ENCODE measurements around the gene HP1BP3. TPM values are rescaled to one million over a fixed set of nuclear protein-coding genes. Genes with fewer than 3 reads are reported as not detected.
A peak's percentile ranks its signal among the peaks of the same experiment; 100 is the strongest.
"Not testable (repeated sequence)": the region's sequence is repeated elsewhere in the genome, so short reads cannot be mapped to it uniquely, and the experiment has no call there.

Gene HP1BP3
- total and polyA plus RNA-seq, 4 experiments from 2014 or later = 202 to 366 (median 280) TPM

DNA sequence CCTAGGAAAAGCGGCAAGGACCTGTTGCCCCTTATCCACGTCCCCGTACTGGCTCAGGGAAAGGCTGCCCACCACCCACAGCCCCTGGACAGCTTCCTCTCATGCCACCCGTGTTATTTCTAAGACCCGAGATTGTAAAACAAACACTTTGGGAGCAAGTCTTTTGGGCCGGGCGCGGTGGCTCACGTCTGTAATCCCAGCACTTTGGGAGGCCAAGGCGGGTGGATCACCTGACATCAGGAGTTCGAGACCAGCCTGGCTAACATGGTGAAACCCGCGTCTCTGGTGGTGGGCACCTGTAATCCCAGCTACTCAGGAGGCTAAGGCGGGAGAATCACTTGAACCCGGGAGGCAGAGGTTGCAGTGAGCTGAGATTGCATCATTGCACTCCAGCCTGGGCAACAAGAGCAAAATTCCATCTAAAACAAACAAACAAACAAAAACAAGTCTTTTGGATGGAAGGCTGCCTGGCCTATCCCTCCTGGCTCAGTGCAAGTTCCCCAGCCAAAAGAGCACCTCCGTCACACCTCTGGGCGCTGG is 68.7 kb downstream of the HP1BP3 start:
- ChIA-PET CTCF (ENCODE audit: partially characterized antibody) (interaction anchor here (1.0 to 2.2 kb wide), 2 partner anchors 9 to 57 kb away, joined by 3 to 8 read pairs; partner anchors contain the start of gene DDOST), POLR2A (ENCODE audit: partially characterized antibody) (interaction anchor here (0.9 to 2.2 kb wide), 4 partner anchors 12 to 69 kb away, joined by 4 to 9 read pairs (median 6); partner anchors contain the start of genes HP1BP3 and SH2D5)
- not testable (repeated sequence) for H3K4me3 ChIP-seq (ENCODE audit: low read length in 2 of 2); H3K4me1 Mint-ChIP-seq; H3K9me3 ChIP-seq (ENCODE audit: control insufficient read depth in 1 of 2, low read length in 2 of 2); H3K36me3 Mint-ChIP-seq; H3K36me3 ChIP-seq (ENCODE audit: insufficient read depth, low read length); H3K9me3 Mint-ChIP-seq; DNase-seq; H3K4me1 ChIP-seq (ENCODE audit: insufficient read depth, low read length); H3K27ac ChIP-seq (ENCODE audit: low read depth, low read length); H3K27me3 ChIP-seq (ENCODE audit: insufficient read depth, low read length)
- Mint-ChIP-seq H3K27me3 (peaks cover 9 to 13% of the 10 kb centered on the region in 2 donors), H3K4me3 (peak overlapping the region; percentile 42 to 85 (median 68)), H3K27ac (peak overlapping the region in 6 of 7 donors; percentile 43 to 87 (median 69))
- intact Hi-C loops (cut with micrococcal nuclease) = loop anchor here (2.0 kb wide), 1 partner anchor 14 kb away; the partner anchor contains the start of gene SH2D5

DNA sequence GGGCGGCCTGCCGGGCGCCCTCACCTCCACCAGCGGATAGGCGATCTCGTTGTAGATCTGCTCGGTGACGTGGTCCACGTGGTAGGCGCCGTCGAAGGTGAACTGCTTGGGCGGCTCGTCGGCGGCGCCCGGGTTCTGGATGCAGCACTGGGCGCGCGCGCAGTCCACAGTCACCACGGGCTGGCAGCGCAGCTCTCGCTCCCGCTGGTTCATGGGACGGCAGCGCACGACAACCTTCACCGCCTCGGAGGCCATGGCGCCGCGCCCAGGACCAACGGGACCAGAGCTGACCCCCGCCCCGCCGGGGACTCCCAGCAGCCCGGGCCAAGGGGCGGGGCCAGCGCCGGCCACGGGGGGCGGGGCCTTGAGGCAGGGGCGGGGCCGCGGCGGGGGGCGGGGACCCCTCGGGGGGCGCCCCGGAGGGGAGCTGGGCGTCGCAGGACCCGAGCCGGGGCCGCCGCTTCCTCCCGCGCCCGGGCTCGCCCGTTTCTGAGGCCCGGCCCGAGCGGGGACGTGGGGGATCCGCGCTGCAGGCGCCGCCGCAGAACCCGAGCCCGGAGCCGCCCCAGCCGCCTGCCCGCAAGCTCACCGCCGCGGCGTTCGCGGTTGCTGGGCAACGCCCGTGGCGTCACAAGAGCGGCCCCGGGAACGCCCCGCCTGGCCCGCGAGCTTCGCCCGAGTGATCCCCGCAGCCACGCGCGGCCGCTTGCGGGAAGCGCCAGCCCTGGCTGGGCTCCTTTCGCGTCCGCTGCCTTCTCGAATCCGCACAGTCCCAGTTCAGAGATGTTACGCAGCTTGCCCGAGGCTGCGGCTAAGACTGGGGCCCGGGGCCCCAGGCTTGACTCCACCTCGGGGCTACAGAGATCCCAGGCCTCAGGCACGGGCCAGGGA is 69.4 kb downstream of the HP1BP3 start, which contains the start of gene KIF17:
KIF17 (minus strand) TSS at position 556 of the 891 bp plus-strand sequence; CDS start at position 255, 301 bp downstream.
- H3K9me3 Mint-ChIP-seq = no peaks in the 10 kb centered on the region
- Histone ChIP-seq H3K27ac (ENCODE audit: low read depth, low read length) (no peak within 1 kb of the TSS), H3K36me3 (ENCODE audit: insufficient read depth, low read length) (no peaks in the 10 kb centered on the region), H3K4me3 (ENCODE audit: low read length in 2 of 2) (peak within 1 kb of the TSS in 1 of 2 donors; percentile 18), H3K4me1 (ENCODE audit: insufficient read depth, low read length) (no peaks in the 10 kb centered on the region), H3K27me3 (ENCODE audit: insufficient read depth, low read length) (peaks cover 7% of the 10 kb centered on the region), H3K9me3 (ENCODE audit: control insufficient read depth in 1 of 2, low read length in 2 of 2) (no peaks in the 10 kb centered on the region)
- peaks cover 0 to 10% (median 6%) of the 10 kb centered on the region in 4 donors for H3K4me1 Mint-ChIP-seq
- peak; percentile 58 to 75 (median 68) for DNase-seq
- intact Hi-C loops (cut with micrococcal nuclease) = loop anchor here (2.0 kb wide), 1 partner anchor 15 kb away; the partner anchor contains the start of gene SH2D5
- H3K27ac Mint-ChIP-seq = peak within 1 kb of the TSS; percentile 43 to 87 (median 66)
- peaks cover 9 to 15% of the 10 kb centered on the region in 2 donors for H3K27me3 Mint-ChIP-seq
- H3K4me3 Mint-ChIP-seq = peak within 1 kb of the TSS; percentile 60 to 85 (median 70)
- CTCF ChIA-PET (ENCODE audit: partially characterized antibody) = interaction anchor here (1.0 to 2.2 kb wide), 2 partner anchors 10 to 56 kb away, joined by 3 to 8 read pairs; partner anchors contain the start of gene DDOST
- no peaks in the 10 kb centered on the region for H3K36me3 Mint-ChIP-seq
- POLR2A ChIA-PET (ENCODE audit: partially characterized antibody) = interaction anchor here (0.9 to 2.2 kb wide), 5 partner anchors 13 to 461 kb away, joined by 3 to 9 read pairs (median 6); partner anchors contain the start of genes HP1BP3 and SH2D5

DNA sequence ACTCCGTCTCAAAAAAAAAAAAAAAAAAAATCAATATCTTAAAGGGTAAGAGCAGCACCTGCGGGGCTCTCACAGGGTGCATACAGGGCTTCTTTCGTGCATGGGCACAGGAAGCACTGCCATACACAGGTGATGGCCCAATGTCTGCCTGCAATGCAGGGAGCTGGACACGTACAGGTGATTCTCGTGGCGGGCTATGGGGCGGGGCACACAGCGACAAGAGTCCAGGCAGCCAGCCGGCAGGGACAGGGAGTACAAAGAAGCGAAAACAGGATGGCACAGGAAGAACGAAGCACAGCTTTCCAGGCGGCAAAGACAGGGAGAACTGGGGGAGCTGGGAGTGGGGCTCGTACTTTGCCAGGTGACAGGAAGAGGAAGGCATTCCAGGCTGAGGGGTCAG is 70.9 kb downstream of the HP1BP3 start:
- no peaks in the 10 kb centered on the region for H3K36me3 ChIP-seq (ENCODE audit: insufficient read depth, low read length)
- no peak overlapping the region for H3K4me3 ChIP-seq (ENCODE audit: low read length in 2 of 2)
- H3K27ac Mint-ChIP-seq = peak overlapping the region in 3 of 7 donors; percentile 38 to 79 (median 54)
- intact Hi-C loops (cut with micrococcal nuclease) = no loop called here
- H3K4me3 Mint-ChIP-seq = peak overlapping the region in 6 of 8 donors; percentile 40 to 76 (median 63)
- no peaks in the 10 kb centered on the region for H3K9me3 Mint-ChIP-seq
- H3K27me3 ChIP-seq (ENCODE audit: insufficient read depth, low read length) = peaks cover 7% of the 10 kb centered on the region
- peaks cover 0 to 10% (median 6%) of the 10 kb centered on the region in 4 donors for H3K4me1 Mint-ChIP-seq
- no peaks in the 10 kb centered on the region for H3K4me1 ChIP-seq (ENCODE audit: insufficient read depth, low read length)
- no peaks in the 10 kb centered on the region for H3K9me3 ChIP-seq (ENCODE audit: control insufficient read depth in 1 of 2, low read length in 2 of 2)
- peaks cover 9 to 15% of the 10 kb centered on the region in 2 donors for H3K27me3 Mint-ChIP-seq
- CTCF ChIA-PET (ENCODE audit: partially characterized antibody) = no interaction called here
- H3K36me3 Mint-ChIP-seq = no peaks in the 10 kb centered on the region
- no peak overlapping the region for H3K27ac ChIP-seq (ENCODE audit: low read depth, low read length)
- DNase-seq = no peak
- POLR2A ChIA-PET (ENCODE audit: partially characterized antibody) = no interaction called here

DNA sequence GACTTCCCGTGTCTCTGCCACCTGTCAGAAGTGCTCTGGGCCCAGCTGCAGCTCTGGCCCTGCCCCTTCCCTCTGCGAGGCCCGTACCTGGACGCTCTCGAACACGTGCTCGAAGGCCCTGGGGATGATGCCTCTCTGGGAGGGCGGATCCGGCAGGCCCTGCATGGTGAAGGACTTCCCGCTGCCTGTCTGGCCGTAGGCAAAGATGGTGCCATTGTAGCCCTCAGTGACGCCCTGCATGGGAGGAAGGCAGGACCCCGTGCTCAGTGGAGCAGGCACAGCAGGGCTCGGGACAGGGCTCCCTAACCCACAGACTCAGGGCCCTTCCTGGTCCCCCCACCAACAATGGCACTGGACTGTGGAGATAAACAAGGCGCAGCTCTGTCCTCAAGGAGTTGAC is 71.7 kb downstream of the HP1BP3 start:
- intact Hi-C loops (cut with micrococcal nuclease) = no loop called here
- Mint-ChIP-seq H3K4me3 (no peak overlapping the region), H3K27ac (peak overlapping the region in 1 of 7 donors; percentile 79), H3K4me1 (peaks cover 0 to 10% (median 6%) of the 10 kb centered on the region in 4 donors), H3K36me3 (no peaks in the 10 kb centered on the region), H3K9me3 (no peaks in the 10 kb centered on the region), H3K27me3 (peaks cover 9 to 15% of the 10 kb centered on the region in 2 donors)
- H3K27me3 ChIP-seq (ENCODE audit: insufficient read depth, low read length) = peaks cover 7% of the 10 kb centered on the region
- no peak overlapping the region for H3K4me3 ChIP-seq (ENCODE audit: low read length in 2 of 2)
- no peaks in the 10 kb centered on the region for H3K36me3 ChIP-seq (ENCODE audit: insufficient read depth, low read length)
- no peaks in the 10 kb centered on the region for H3K9me3 ChIP-seq (ENCODE audit: control insufficient read depth in 1 of 2, low read length in 2 of 2)
- no peaks in the 10 kb centered on the region for H3K4me1 ChIP-seq (ENCODE audit: insufficient read depth, low read length)
- no peak for DNase-seq
- POLR2A ChIA-PET (ENCODE audit: partially characterized antibody) = no interaction called here
- no peak overlapping the region for H3K27ac ChIP-seq (ENCODE audit: low read depth, low read length)
- CTCF ChIA-PET (ENCODE audit: partially characterized antibody) = interaction anchor here (1.4 kb wide), 1 partner anchor 18 kb away, joined by 5 read pairs; no protein-coding TSS in a partner anchor

DNA sequence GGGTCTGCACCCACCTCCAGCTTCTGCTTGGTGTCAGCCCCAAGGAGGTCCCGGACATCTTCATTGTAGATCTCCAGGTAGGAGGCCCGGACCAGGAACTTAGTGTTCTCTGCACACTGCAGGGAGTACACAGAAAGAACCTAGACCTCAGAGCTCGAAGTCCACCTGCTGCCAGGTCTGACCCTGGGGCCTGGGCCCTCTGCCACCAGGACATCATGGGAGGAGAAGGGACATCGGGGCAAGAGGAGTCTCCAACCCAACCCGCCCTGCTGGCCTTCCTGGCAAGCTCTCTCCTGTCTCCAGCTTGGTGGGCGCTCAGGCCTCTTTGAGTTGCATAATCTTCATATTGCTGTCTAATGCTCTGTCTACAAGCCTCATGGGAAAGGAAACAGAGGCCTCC is 73.7 kb downstream of the HP1BP3 start:
- no peak overlapping the region for H3K4me3 ChIP-seq (ENCODE audit: low read length in 2 of 2)
- no peaks in the 10 kb centered on the region for H3K36me3 Mint-ChIP-seq
- H3K27me3 ChIP-seq (ENCODE audit: insufficient read depth, low read length) = peaks cover 7% of the 10 kb centered on the region
- H3K9me3 ChIP-seq (ENCODE audit: control insufficient read depth in 1 of 2, low read length in 2 of 2) = no peaks in the 10 kb centered on the region
- no peak overlapping the region for H3K4me3 Mint-ChIP-seq
- POLR2A ChIA-PET (ENCODE audit: partially characterized antibody) = no interaction called here
- H3K27ac ChIP-seq (ENCODE audit: low read depth, low read length) = no peak overlapping the region
- H3K4me1 Mint-ChIP-seq = peaks cover 0 to 10% (median 2%) of the 10 kb centered on the region in 4 donors
- H3K36me3 ChIP-seq (ENCODE audit: insufficient read depth, low read length) = no peaks in the 10 kb centered on the region
- H3K4me1 ChIP-seq (ENCODE audit: insufficient read depth, low read length) = no peaks in the 10 kb centered on the region
- DNase-seq = no peak
- H3K27me3 Mint-ChIP-seq = peaks cover 9 to 13% of the 10 kb centered on the region in 2 donors
- no peaks in the 10 kb centered on the region for H3K9me3 Mint-ChIP-seq
- intact Hi-C loops (cut with micrococcal nuclease) = no loop called here
- no peak overlapping the region for H3K27ac Mint-ChIP-seq
- CTCF ChIA-PET (ENCODE audit: partially characterized antibody) = interaction anchor here (0.7 kb wide), 1 partner anchor 17 kb away, joined by 3 read pairs; no protein-coding TSS in a partner anchor

DNA sequence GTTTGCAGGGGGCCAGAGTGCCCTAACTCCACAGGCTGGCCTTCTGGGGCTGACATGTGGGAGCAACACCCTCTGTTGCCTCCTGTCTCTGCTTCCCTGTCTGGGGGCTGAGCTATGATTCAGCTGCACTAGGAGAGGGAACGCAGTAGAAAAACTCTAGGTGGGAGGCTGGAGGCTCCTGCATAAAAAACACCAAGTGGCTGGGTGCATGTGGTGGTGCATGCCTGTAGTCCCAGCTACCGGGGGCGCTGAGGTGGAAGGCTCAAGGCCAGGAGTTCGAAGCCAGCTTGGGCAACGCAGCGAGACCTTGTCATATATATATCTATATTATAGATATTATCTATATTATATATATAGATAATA is 74.9 kb downstream of the HP1BP3 start:
- Histone ChIP-seq H3K4me3 (ENCODE audit: low read length in 2 of 2) (no peak overlapping the region), H3K27ac (ENCODE audit: low read depth, low read length) (no peak overlapping the region), H3K9me3 (ENCODE audit: control insufficient read depth in 1 of 2, low read length in 2 of 2) (no peaks in the 10 kb centered on the region), H3K36me3 (ENCODE audit: insufficient read depth, low read length) (no peaks in the 10 kb centered on the region), H3K27me3 (ENCODE audit: insufficient read depth, low read length) (peaks cover 7% of the 10 kb centered on the region), H3K4me1 (ENCODE audit: insufficient read depth, low read length) (no peaks in the 10 kb centered on the region)
- ChIA-PET POLR2A (ENCODE audit: partially characterized antibody) (no interaction called here), CTCF (ENCODE audit: partially characterized antibody) (no interaction called here)
- Mint-ChIP-seq H3K27me3 (peaks cover 9 to 15% of the 10 kb centered on the region in 2 donors), H3K4me1 (peaks cover 0 to 10% (median 2%) of the 10 kb centered on the region in 4 donors), H3K27ac (no peak overlapping the region), H3K36me3 (no peaks in the 10 kb centered on the region), H3K9me3 (no peaks in the 10 kb centered on the region), H3K4me3 (no peak overlapping the region)
- intact Hi-C loops (cut with micrococcal nuclease) = no loop called here
- no peak for DNase-seq
